HepG2 (cell line): ENCODE measurements around the gene SLC23A3. TPM values are rescaled to one million over a fixed set of nuclear protein-coding genes. Genes with fewer than 3 reads are reported as not detected.

Source experiments
- ATAC-seq: fragments of 200-7000 bp; cut with Tn5 transposase; 3 replicates; pipeline ENCODE4 v1.9.1; 2020; ENCODE audit warnings: mild to moderate bottlenecking, moderate library complexity
- BruUV-seq: library from RNA; stranded (reverse); fragments of 400-500 nt; replicated peaks from 2 replicates; lab custom pipeline; 2021; lab: Mats Ljungman, UMichigan
- CTCF ChIA-PET: fragments of 300-600 bp; formaldehyde crosslinking; extraction: SDS; loops from one replicate; lab custom pipeline; 2021; ENCODE audit warnings: low total read pairs, inconsistent platforms, low intra/inter-chr PET ratio; lab: Yijun Ruan, JAX
- POLR2A ChIA-PET: fragments of 350-600 bp; sonication (Branson Sonifier 250); formaldehyde crosslinking; loops from one replicate; lab custom pipeline; 2020; ENCODE audit warnings: antibody characterized with exemption, inconsistent platforms; lab: Yijun Ruan, JAX
- DNase-seq: peaks from one replicate; pipeline ENCODE4 v3.0.0-alpha.2; 2015; ENCODE audit warnings: low spot score
- FAIRE-seq: peaks from 3 replicates; lab custom pipeline; 2011; peaks lifted over from hg19 to GRCh38; lab: Jason Lieb, UNC
- H2AFZ ChIP-seq: one replicate; pipeline ENCODE4 v1.6.1; 2011; ENCODE audit warnings: low read length, inconsistent platforms
- H3K27ac ChIP-seq: fragments of 300-600 bp; 3 replicates; pipeline ENCODE4 v1.8.0; 2011; ENCODE audit warnings: mixed run types, mild to moderate bottlenecking, mixed read lengths, low read length, inconsistent platforms; ENCODE audit not compliant: insufficient read depth; ENCODE audit errors: extremely low read length
- H3K27me3 ChIP-seq, 2 experiments: fragments of 200-600 bp in 1 of 2; 2 replicates in 1 of 2; 3 replicates in 1 of 2; pipeline versions ENCODE4 v1.6.0 to v1.8.0; 2011; ENCODE audit warnings: low read length in 2 of 2, mild to moderate bottlenecking in 2 of 2, moderate library complexity in 2 of 2, inconsistent platforms in 1 of 2; ENCODE audit not compliant: insufficient read depth in 2 of 2, control insufficient read depth in 1 of 2
- H3K36me3 ChIP-seq, 2 experiments: fragments of 200-600 bp in 1 of 2; replicated peaks in 1 of 2; 2 replicates in 1 of 2; 3 replicates in 1 of 2; pipeline versions ENCODE4 v1.5.1 to v1.8.0; 2011; ENCODE audit warnings: low read length in 2 of 2, inconsistent platforms in 1 of 2; ENCODE audit not compliant: insufficient read depth in 2 of 2, control insufficient read depth in 1 of 2
- H3K4me1 ChIP-seq: 2 replicates; pipeline ENCODE4 v1.5.1; 2012; ENCODE audit warnings: low read length, inconsistent platforms; ENCODE audit not compliant: insufficient read depth
- H3K4me2 ChIP-seq: 2 replicates; pipeline ENCODE4 v1.6.0; 2011; ENCODE audit warnings: low read depth, low read length, inconsistent platforms
- H3K4me3 ChIP-seq, 3 experiments: fragments of 200-600 bp in 1 of 3; sonication (generic), shearing (Covaris generic) in 1 of 3; replicated peaks in 1 of 3; 2 replicates each; pipeline ENCODE4 v1.5.1; 2011 to 2016; ENCODE audit warnings: low read length in 3 of 3, inconsistent platforms in 2 of 3, low read depth in 2 of 3, mild to moderate bottlenecking in 2 of 3, control low read depth in 1 of 3, mixed read lengths in 1 of 3; ENCODE audit not compliant: insufficient read depth in 1 of 3
- H3K79me2 ChIP-seq: one replicate; pipeline ENCODE4 v1.6.1; 2011; ENCODE audit warnings: low read length, inconsistent platforms; ENCODE audit not compliant: insufficient read depth
- H3K9ac ChIP-seq: 2 replicates; pipeline ENCODE4 v1.6.0; 2011; ENCODE audit warnings: mild to moderate bottlenecking, low read depth, low read length, inconsistent platforms; ENCODE audit not compliant: insufficient read depth
- H3K9me3 ChIP-seq: 2 replicates; pipeline ENCODE4 v1.5.1; 2012; ENCODE audit warnings: mild to moderate bottlenecking, low read length
- H4K20me1 ChIP-seq: 2 replicates; pipeline ENCODE4 v1.6.0; 2011; ENCODE audit warnings: inconsistent platforms, mild to moderate bottlenecking, low read length, moderate library complexity; ENCODE audit not compliant: insufficient read depth
- FOXA1 ChIP-seq, 2 experiments: fragments of 450-650 bp in 1 of 2; sonication (generic) in 1 of 2; formaldehyde crosslinking in 1 of 2; IDR thresholded peaks; 2 replicates each; pipeline versions ENCODE4 v1.4.0 to v1.6.1; 2016 to 2020; ENCODE audit warnings: missing genetic modification reagents in 1 of 2
- GTF2F1 ChIP-seq: fragments of 150-350 bp; IDR thresholded peaks from 2 replicates; pipeline ENCODE4 v1.6.1; 2014; ENCODE audit warnings: low read length
- REPIN1 ChIP-seq: sonication (generic); formaldehyde crosslinking; IDR thresholded peaks from 2 replicates; pipeline ENCODE4 v1.8.0; 2022; ENCODE audit warnings: missing genetic modification reagents, low read depth, mild to moderate bottlenecking, borderline replicate concordance
- SNAPC2 ChIP-seq: sonication (generic); formaldehyde crosslinking; IDR thresholded peaks from 2 replicates; pipeline ENCODE4 v1.8.1; 2022; ENCODE audit warnings: mild to moderate bottlenecking, missing genetic modification reagents
- ZNF143 ChIP-seq: sonication (generic); formaldehyde crosslinking; IDR thresholded peaks from 2 replicates; pipeline ENCODE4 v1.4.0; 2020; ENCODE audit warnings: missing genetic modification reagents
- ZNF496 ChIP-seq: sonication (generic); formaldehyde crosslinking; IDR thresholded peaks from 2 replicates; pipeline ENCODE4 v1.8.1; 2023; ENCODE audit warnings: mild to moderate bottlenecking, moderate library complexity, missing genetic modification reagents; ENCODE audit not compliant: insufficient replicate concordance
- ZNF510 ChIP-seq: sonication (generic); formaldehyde crosslinking; IDR thresholded peaks from 2 replicates; pipeline ENCODE4 v1.4.0; 2020; ENCODE audit warnings: low read depth, mild to moderate bottlenecking, missing genetic modification reagents
- ZNF547 ChIP-seq: sonication (generic); formaldehyde crosslinking; IDR thresholded peaks from 2 replicates; pipeline ENCODE4 v1.5.1; 2020; ENCODE audit warnings: mild to moderate bottlenecking, missing genetic modification reagents
- ZSCAN29 ChIP-seq: sonication (generic); formaldehyde crosslinking; conservative IDR thresholded peaks from 2 replicates; pipeline ENCODE4 v1.4.0; 2020; ENCODE audit warnings: mild to moderate bottlenecking, missing genetic modification reagents
- WGBS: methylation state at CpG from one replicate; pipeline ENCODE4 v1.1.6; 2017; ENCODE audit warnings: low lambda C conversion rate; 5-methylcytosine and 5-hydroxymethylcytosine counted together
- in situ Hi-C: cut with HindIII; loops from 2 replicates; pipeline ENCODE4 v1.10.0; 2017; ENCODE audit warnings: low pct_unique_long_range_greater_than_20kb; ENCODE audit not compliant: extremely low pct_ligation_motif_present
- intact Hi-C: fragments of 100-400 bp; cut with micrococcal nuclease; formaldehyde crosslinking; loops from one replicate; pipeline ENCODE4 v1.10.0; 2022; ENCODE audit not compliant: unreplicated experiment
- polyA plus RNA-seq, 8 experiments: library from polyadenylated mRNA; depleted of rRNA in 3 of 8; stranded (reverse) in 7 of 8; unstranded in 1 of 8; fragments of >200 nt; fragmentation: Illumina TruSeq in 4 of 8; extraction: Trizol in 4 of 8; gene quantifications; 2 replicates each; pipeline versions ENCODE4 v1.2.1 to v1.2.3, GENCODE V29; 2011 to 2016; ENCODE audit warnings: low read depth in 4 of 8, missing spikeins in 1 of 8, mixed read lengths in 1 of 8; ENCODE audit not compliant: insufficient read depth in 1 of 8
- total RNA-seq, 5 experiments: library from RNA; depleted of rRNA; stranded (reverse); fragments of >200 nt; fragmentation: Illumina TruSeq; extraction: Trizol; gene quantifications; 2 replicates each; pipeline ENCODE4 v1.2.3, GENCODE V29; 2016; ENCODE audit warnings: low read depth in 1 of 5
- TF ChIP-seq, protein P1 (sequence below): IDR thresholded peaks from 2 replicates; pipeline ENCODE4 v1.6.1; 2016
- TF ChIP-seq, protein P2 (sequence below): sonication (generic); formaldehyde crosslinking; IDR thresholded peaks from 2 replicates; pipeline ENCODE4 v1.8.1; 2023; ENCODE audit warnings: missing genetic modification reagents, inconsistent platforms, borderline replicate concordance
- TF ChIP-seq, protein P3 (sequence below): sonication (generic); formaldehyde crosslinking; IDR thresholded peaks from 2 replicates; pipeline ENCODE4 v1.5.0; 2020; ENCODE audit warnings: mild to moderate bottlenecking, missing genetic modification reagents

The SLC23A3 gene
- total and polyA plus RNA-seq, 2 of the 13 experiments (the other 11 are each of a cell fraction or from before 2014, with no cell fraction given), result 0.38 to 0.78 TPM

DNA sequence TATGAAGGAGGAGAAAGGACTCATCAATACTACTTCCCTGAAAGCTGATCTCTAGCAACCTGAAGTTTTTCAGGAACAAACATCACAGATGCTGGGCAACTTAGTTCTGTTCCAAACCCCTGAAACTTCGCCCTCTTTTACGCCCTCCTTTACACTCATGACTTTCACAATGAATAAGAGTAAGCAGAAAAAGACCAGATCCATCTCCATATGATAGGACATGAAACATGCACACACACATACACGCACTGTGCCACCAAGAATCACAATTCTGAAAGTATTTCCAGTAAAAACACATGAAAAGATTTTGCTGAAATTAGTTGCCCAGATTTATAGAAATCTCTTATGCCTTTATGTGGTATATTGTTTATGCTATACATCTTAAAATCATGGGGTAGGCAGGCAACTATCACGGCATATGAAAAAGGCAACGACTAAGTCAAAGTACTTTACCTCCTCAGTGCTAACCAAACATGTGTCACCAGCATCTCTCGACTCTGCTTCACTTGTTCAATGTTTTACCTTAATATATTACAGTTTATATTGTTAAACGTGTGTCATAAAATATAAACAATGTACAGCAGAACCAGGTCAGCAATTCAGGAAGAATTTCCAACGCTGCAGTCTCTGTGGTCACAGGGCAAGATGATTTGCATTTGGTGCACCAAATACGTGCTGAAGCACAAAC, 57.0 kb downstream of the SLC23A3 start:
- Histone ChIP-seq H3K79me2 (no peaks in the 10 kb centered on the region), H3K4me1 (peaks cover 84% of the 10 kb centered on the region), H3K9ac (no peak overlapping the region), H2AFZ (no peak overlapping the region), H3K27ac (no peak overlapping the region), H3K27me3 (no peaks in the 10 kb centered on the region), H3K9me3 (no peaks in the 10 kb centered on the region), H4K20me1 (no peaks in the 10 kb centered on the region), H3K36me3 (no peaks in the 10 kb centered on the region), H3K4me3 (no peak overlapping the region), H3K4me2 (peak overlapping the region; percentile 41)
- no peak for FAIRE-seq
- WGBS, result 86% methylated on average over 9 of the region's 9 CpGs
- no TSS peak for BruUV-seq
- no peak for DNase-seq
- TF ChIP-seq SNAPC2 (CRISPR knock-in tag) (0 out of 2 replicates have a peak, but pooled peaks have one; percentile 41), ZNF143 (CRISPR knock-in tag) (no peak), FOXA1 (IDR thresholded peaks at IDR 0.05) (no peak), FOXA1 (CRISPR knock-in tag; IDR thresholded peaks at IDR 0.05) (no peak), REPIN1 (CRISPR knock-in tag) (0 out of 2 replicates have a peak, but pooled peaks have one; percentile 19)
- in situ Hi-C loops, result no loop called here
- intact Hi-C loops, result no loop called here
- no peak for ATAC-seq
- CTCF ChIA-PET, result no interaction called here
- POLR2A ChIA-PET, result interaction anchor here (1.4 to 2.4 kb wide), 2 partner anchors 31 to 54 kb away, joined by 3 to 16 read pairs; no protein-coding TSS in a partner anchor

DNA sequence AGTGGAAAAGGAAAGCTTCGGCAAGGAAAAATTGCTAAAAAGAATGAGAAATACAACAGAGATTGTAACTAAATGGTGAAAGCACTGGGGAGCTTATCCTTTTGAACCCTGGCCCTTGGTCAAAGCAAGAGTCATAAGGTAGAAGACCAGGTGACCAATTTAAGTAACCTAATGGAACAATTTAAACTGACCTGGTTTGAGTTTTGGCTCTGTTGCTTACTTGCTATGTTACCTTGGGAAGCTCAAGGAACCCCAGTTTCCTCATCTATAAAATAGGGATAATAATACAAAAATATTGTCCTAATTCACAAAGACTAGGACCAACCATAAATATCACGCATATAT, 57.8 kb downstream of the SLC23A3 start:
- peak overlapping the region; percentile 17 for H3K27ac ChIP-seq
- no peak overlapping the region for H3K9ac ChIP-seq
- ChIA-PET POLR2A (interaction anchor here (0.9 to 2.4 kb wide), 8 partner anchors 30 to 137 kb away, joined by 3 to 16 read pairs (median 4); partner anchors contain the start of gene ABCB6), CTCF (interaction anchor here (0.6 kb wide), 1 partner anchor 44 kb away, joined by 3 read pairs; no protein-coding TSS in a partner anchor)
- intact Hi-C loops (no loop called here), in situ Hi-C loops (no loop called here)
- peaks cover 83% of the 10 kb centered on the region for H3K4me1 ChIP-seq
- no peak for DNase-seq
- WGBS, result 60% methylated on average over 2 of the region's 2 CpGs
- no peaks in the 10 kb centered on the region for H3K9me3 ChIP-seq
- no peaks in the 10 kb centered on the region for H3K27me3 ChIP-seq
- no peak for FAIRE-seq
- ATAC-seq, result peak; percentile 5; the same call in 2 of the 3 replicates
- H3K4me3 ChIP-seq, result peak overlapping the region in 1 of 3 experiments; percentile 20; a peak in 1 of 6 replicates
- H2AFZ ChIP-seq, result no peak overlapping the region
- no peaks in the 10 kb centered on the region for H3K36me3 ChIP-seq
- H4K20me1 ChIP-seq, result no peaks in the 10 kb centered on the region
- BruUV-seq, result no TSS peak
- H3K79me2 ChIP-seq, result no peaks in the 10 kb centered on the region
- H3K4me2 ChIP-seq, result peak overlapping the region; percentile 70
- TF ChIP-seq, protein P1, sequence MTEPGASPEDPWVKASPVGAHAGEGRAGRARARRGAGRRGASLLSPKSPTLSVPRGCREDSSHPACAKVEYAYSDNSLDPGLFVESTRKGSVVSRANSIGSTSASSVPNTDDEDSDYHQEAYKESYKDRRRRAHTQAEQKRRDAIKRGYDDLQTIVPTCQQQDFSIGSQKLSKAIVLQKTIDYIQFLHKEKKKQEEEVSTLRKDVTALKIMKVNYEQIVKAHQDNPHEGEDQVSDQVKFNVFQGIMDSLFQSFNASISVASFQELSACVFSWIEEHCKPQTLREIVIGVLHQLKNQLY (CRISPR knock-in tag), result no peak
- TF ChIP-seq GTF2F1 (no peak), ZNF496 (CRISPR knock-in tag) (no peak), ZSCAN29 (CRISPR knock-in tag) (no peak), ZNF510 (CRISPR knock-in tag) (no peak), ZNF547 (CRISPR knock-in tag) (no peak)
- TF ChIP-seq, protein P2, sequence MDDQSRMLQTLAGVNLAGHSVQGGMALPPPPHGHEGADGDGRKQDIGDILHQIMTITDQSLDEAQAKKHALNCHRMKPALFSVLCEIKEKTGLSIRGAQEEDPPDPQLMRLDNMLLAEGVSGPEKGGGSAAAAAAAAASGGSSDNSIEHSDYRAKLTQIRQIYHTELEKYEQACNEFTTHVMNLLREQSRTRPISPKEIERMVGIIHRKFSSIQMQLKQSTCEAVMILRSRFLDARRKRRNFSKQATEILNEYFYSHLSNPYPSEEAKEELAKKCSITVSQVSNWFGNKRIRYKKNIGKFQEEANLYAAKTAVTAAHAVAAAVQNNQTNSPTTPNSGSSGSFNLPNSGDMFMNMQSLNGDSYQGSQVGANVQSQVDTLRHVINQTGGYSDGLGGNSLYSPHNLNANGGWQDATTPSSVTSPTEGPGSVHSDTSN (CRISPR knock-in tag), result 0 out of 2 replicates have a peak, but pooled peaks have one; percentile 32
- TF ChIP-seq, protein P3, sequence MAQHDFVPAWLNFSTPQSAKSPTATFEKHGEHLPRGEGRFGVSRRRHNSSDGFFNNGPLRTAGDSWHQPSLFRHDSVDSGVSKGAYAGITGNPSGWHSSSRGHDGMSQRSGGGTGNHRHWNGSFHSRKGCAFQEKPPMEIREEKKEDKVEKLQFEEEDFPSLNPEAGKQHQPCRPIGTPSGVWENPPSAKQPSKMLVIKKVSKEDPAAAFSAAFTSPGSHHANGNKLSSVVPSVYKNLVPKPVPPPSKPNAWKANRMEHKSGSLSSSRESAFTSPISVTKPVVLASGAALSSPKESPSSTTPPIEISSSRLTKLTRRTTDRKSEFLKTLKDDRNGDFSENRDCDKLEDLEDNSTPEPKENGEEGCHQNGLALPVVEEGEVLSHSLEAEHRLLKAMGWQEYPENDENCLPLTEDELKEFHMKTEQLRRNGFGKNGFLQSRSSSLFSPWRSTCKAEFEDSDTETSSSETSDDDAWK (CRISPR knock-in tag), result no peak
